ENCODE measurements around the gene HECTD3. TPM values are rescaled to one million over a fixed set of nuclear protein-coding genes. Genes with fewer than 3 reads are reported as not detected.

The HECTD3 gene
- total RNA-seq = 10 to 100 TPM; 38.7 to 42.3 TPM

DNA sequence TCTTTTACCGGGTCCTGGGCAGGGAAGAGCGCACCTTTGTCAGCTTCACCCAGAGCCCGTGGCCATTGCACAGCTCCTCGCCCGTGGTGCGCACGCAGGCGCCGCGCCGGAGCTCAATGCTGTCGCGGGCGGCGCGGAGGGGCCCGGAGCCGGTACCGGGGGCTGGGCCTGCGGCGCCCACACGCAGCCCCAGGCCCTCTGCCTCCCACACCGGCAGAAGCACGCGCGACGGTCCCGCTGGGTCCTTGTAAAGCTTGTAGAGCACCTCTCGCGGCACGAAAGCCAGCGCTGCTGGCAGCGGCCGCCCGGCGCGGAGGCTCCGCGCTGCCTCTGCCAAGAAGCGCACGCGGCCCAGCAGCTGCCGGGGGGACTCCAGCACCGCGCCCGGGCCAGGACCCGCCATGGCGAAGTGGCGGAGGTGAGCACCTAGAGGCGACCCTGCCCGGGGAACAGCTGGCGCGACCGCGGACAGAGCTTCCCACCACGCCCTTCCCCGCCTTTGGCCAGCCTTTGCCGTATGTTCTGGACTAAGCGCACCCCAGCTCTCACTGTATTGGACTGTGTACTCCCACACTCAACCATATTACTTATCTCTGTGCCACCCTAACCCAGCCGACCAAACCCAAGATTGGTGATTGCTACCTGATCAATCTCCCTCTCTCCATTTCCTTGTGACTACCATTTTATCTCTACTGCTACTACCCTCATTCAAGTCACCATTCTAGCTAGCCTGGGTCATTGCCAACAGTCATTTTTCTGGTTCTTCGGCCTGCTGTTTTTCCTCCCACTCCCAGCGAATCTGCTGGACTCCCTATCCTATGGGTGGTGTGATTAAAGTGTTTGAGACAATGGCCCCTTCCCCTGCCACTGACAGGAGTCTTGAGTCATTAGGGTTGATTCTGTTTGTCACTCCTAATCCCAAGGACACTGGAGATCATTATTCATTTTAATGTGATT is at the start of gene HECTD3:
Gene HECTD3 (minus strand): TSS at position 470 of the 957 bp plus-strand sequence. CDS start 67 bp downstream, at position 403.
- no peaks in the 10 kb centered on the region for H3K27me3 Mint-ChIP-seq
- peaks cover 29% of the 10 kb centered on the region for H3K36me3 Mint-ChIP-seq (ENCODE audit: low read depth)
- ChIA-PET CTCF (interaction anchor here (0.7 to 6.5 kb wide), 16 partner anchors 9 to 481 kb away, joined by 3 to 86 read pairs (median 4); partner anchors contain the start of genes EIF2B3, PLK3, RNU5D-1 and RPS8), POLR2A (interaction anchor here (0.6 to 3.1 kb wide), 9 partner anchors 25 to 320 kb away, joined by 3 to 13 read pairs (median 4); partner anchors contain the start of genes EIF2B3 and PLK3)
- H3K27ac Mint-ChIP-seq = peak within 1 kb of the TSS; percentile 92
- peaks cover 43% of the 10 kb centered on the region for H3K4me1 Mint-ChIP-seq
- H3K4me3 Mint-ChIP-seq = peak within 1 kb of the TSS; percentile 79
- peak; percentile 73 for DNase-seq
- H3K9me3 Mint-ChIP-seq = no peaks in the 10 kb centered on the region

DNA sequence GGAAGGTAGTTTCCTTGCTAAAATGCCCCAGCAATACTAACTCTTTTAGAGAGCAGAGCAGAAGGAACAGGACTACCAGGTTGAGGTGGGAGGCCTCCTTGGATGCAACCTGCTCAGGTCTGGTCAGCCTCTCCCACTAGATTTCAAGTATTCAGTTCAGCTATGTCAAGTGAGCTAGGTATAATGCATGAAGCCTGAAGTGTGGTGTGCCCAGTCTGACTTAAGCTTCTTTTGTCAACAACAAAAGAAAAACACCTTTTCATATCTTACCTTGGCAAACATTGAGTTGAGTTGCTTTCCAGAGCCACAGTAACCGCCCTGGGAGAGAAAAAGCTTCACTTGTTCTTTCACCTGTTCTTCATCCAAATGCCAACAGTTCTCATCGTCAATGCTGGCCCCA is 48.7 kb upstream of the HECTD3 start:
- no peak overlapping the region for H3K27ac Mint-ChIP-seq
- CTCF ChIA-PET = no interaction called here
- H3K27me3 Mint-ChIP-seq = peaks cover 3% of the 10 kb centered on the region
- no peak overlapping the region for H3K4me3 Mint-ChIP-seq
- no peak for DNase-seq
- POLR2A ChIA-PET = no interaction called here
- H3K4me1 Mint-ChIP-seq = no peaks in the 10 kb centered on the region
- H3K36me3 Mint-ChIP-seq (ENCODE audit: low read depth) = no peaks in the 10 kb centered on the region
- H3K9me3 Mint-ChIP-seq = no peaks in the 10 kb centered on the region

DNA sequence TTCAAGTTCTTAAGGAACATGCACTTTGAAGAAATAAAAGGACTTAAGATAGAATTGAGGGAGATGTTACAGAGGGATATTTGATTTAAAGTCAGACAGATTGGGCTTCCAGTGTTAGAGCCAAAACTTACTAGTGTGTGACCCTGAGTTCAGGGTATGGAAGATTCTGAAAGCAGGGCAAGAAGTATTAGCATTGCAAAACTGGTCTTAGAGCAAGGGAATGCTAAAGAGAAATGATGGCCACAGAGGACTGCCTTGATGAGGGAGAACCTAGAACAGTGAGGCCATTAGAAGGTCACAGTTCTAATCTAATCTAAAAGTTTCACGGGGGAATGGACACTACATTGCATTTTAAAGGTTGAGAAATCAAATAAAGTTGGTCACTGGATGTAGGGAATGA is 46.4 kb upstream of the HECTD3 start:
- H3K27me3 Mint-ChIP-seq = peaks cover 3% of the 10 kb centered on the region
- ChIA-PET CTCF (no interaction called here), POLR2A (no interaction called here)
- no peak for DNase-seq
- H3K9me3 Mint-ChIP-seq = no peaks in the 10 kb centered on the region
- no peaks in the 10 kb centered on the region for H3K4me1 Mint-ChIP-seq
- no peaks in the 10 kb centered on the region for H3K36me3 Mint-ChIP-seq (ENCODE audit: low read depth)
- H3K27ac Mint-ChIP-seq = no peak overlapping the region
- H3K4me3 Mint-ChIP-seq = no peak overlapping the region

DNA sequence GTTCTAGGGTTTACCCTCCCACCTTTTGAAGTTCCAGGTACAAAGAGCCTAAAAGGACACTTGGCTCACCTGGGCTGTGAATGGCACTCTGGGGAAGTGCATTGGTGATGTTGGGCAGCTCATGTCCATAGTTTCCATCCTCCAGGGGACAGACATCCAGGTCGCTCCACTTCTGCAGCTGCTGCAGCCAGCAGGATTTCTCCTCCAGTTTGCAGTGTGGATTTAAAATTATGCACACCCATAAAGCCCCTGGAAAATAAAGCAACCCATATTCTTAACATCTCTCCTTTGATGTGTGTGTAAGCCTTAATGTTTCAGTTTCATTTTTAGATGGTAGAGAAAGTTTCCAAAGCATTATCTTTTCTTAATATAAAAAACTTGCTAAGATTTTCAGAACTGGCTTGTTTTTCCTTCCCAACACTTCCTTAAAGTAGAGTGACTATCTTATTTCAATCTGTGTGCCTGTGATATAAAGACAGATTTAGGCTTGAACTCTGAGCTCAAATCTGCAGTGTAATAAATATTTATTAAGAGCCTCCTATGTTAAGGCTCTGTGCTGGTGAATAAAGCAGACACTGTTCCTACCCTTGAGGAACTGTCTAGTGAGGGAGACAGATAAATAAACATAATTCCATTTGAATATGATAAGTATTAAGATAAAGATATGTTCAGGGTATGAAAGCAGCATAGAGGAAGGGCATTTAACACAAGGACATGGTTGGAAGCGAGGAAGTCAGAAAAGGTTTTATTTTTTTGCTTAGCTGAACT is 40.1 kb upstream of the HECTD3 start:
- CTCF ChIA-PET = interaction anchor here (0.6 to 1.7 kb wide), 5 partner anchors 15 to 308 kb away, joined by 3 to 5 read pairs (median 3); partner anchors contain the start of gene BTBD19
- POLR2A ChIA-PET = no interaction called here
- peak; percentile 25 for DNase-seq
- peak overlapping the region; percentile 61 for H3K4me3 Mint-ChIP-seq
- H3K4me1 Mint-ChIP-seq = peaks cover 17% of the 10 kb centered on the region
- no peaks in the 10 kb centered on the region for H3K27me3 Mint-ChIP-seq
- H3K36me3 Mint-ChIP-seq (ENCODE audit: low read depth) = peaks cover 3% of the 10 kb centered on the region
- H3K9me3 Mint-ChIP-seq = no peaks in the 10 kb centered on the region
- peak overlapping the region; percentile 88 for H3K27ac Mint-ChIP-seq

DNA sequence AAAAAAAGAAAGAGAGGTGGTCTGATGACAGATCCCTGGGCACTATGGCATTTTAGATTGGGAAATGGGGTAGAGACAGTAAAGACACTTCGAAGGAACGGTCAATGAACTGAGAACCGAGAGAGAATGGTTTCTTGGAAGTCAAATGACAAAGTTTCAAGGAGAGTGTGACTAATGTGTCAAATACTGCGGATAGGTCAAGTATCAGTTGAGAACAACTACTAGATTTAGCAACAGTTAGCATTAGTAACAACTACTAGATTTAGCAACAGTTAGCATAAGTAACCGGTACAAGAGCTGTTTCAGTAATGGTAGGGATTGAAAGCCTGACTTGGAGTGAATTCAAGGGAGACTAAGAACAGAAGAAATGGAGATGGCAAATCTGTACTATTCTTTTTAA is 35.9 kb upstream of the HECTD3 start:
- CTCF ChIA-PET = no interaction called here

DNA sequence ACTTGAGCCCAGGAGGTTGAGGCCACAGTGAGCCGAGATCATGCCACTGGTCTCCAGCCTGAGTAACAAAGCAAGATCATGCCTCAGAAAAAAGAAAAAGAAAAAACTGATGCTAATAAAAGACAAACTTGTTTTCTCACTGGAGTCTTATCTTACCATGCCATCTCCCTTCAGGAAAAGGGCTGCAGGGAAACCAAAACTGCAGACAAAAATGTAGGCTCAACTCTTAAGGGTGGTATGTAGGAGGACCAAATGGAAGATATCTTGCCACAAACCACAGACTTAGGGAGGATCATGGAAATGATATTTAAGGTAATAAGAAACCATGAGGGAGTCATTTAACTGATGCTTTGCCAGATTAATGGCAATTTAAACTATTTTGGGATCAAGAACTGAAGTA is 33.8 kb upstream of the HECTD3 start:
- no peak overlapping the region for H3K27ac Mint-ChIP-seq
- H3K27me3 Mint-ChIP-seq = no peaks in the 10 kb centered on the region
- no peak for DNase-seq
- POLR2A ChIA-PET = no interaction called here
- CTCF ChIA-PET = no interaction called here
- peaks cover 3% of the 10 kb centered on the region for H3K36me3 Mint-ChIP-seq (ENCODE audit: low read depth)
- H3K4me1 Mint-ChIP-seq = peaks cover 3% of the 10 kb centered on the region
- no peaks in the 10 kb centered on the region for H3K9me3 Mint-ChIP-seq
- no peak overlapping the region for H3K4me3 Mint-ChIP-seq

More for the DNA sequence above, 35.9 kb upstream of the HECTD3 start:
- no peak for DNase-seq
- Mint-ChIP-seq H3K36me3 (ENCODE audit: low read depth) (peaks cover 3% of the 10 kb centered on the region), H3K9me3 (no peaks in the 10 kb centered on the region), H3K27ac (no peak overlapping the region), H3K4me1 (peaks cover 17% of the 10 kb centered on the region), H3K4me3 (no peak overlapping the region), H3K27me3 (no peaks in the 10 kb centered on the region)
- POLR2A ChIA-PET = no interaction called here

DNA sequence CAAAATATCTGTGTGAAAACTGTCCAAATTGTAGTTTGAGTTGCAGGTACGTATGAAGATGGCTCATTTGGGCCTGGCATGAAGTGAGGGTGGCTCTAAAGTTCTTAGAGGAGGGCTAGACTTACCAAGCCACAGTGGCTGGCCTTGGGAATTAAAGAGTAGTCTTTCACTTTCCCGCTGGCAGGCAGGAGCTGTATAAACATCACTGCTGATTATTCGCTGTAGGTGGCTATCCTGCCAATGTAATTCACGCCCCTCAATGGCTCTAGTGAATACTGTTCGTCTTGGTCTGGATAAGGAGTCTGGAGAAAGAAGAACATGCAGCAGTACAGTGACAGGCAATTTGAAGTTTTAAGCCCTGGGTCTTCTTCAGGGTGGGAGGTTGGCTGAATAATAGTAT is 32.0 kb upstream of the HECTD3 start:
- no peaks in the 10 kb centered on the region for H3K9me3 Mint-ChIP-seq
- H3K27me3 Mint-ChIP-seq = no peaks in the 10 kb centered on the region
- ChIA-PET POLR2A (interaction anchor here (0.6 kb wide), 1 partner anchor 162 kb away, joined by 4 read pairs; no protein-coding TSS in a partner anchor), CTCF (no interaction called here)
- no peaks in the 10 kb centered on the region for H3K36me3 Mint-ChIP-seq (ENCODE audit: low read depth)
- H3K27ac Mint-ChIP-seq = no peak overlapping the region
- DNase-seq = no peak
- H3K4me1 Mint-ChIP-seq = no peaks in the 10 kb centered on the region
- no peak overlapping the region for H3K4me3 Mint-ChIP-seq

DNA sequence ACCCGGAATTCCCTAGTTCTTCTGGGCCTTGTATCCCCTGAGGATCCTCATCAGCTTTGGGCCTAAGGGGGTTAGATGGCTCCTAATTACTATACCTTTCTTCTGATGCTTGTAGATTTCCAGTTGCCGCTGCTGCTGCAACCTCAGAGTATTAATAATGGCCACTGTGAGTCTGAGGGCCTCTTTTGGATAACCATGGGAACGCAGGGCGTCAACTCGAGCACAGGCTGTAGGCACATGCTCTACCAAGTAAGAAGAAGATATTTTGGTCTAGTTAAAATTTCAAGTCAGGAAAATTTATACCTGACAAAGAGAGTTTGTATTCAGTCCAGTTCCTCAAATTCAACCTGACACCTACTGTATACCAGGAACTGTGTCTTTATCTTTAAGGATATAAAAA is 29.2 kb upstream of the HECTD3 start:
- POLR2A ChIA-PET = no interaction called here
- H3K9me3 Mint-ChIP-seq = no peaks in the 10 kb centered on the region
- no peak overlapping the region for H3K27ac Mint-ChIP-seq
- peaks cover 4% of the 10 kb centered on the region for H3K4me1 Mint-ChIP-seq
- DNase-seq = no peak
- CTCF ChIA-PET = interaction anchor here (2.2 kb wide), 1 partner anchor 26 kb away, joined by 5 read pairs; no protein-coding TSS in a partner anchor
- H3K4me3 Mint-ChIP-seq = no peak overlapping the region
- H3K36me3 Mint-ChIP-seq (ENCODE audit: low read depth) = no peaks in the 10 kb centered on the region
- no peaks in the 10 kb centered on the region for H3K27me3 Mint-ChIP-seq

DNA sequence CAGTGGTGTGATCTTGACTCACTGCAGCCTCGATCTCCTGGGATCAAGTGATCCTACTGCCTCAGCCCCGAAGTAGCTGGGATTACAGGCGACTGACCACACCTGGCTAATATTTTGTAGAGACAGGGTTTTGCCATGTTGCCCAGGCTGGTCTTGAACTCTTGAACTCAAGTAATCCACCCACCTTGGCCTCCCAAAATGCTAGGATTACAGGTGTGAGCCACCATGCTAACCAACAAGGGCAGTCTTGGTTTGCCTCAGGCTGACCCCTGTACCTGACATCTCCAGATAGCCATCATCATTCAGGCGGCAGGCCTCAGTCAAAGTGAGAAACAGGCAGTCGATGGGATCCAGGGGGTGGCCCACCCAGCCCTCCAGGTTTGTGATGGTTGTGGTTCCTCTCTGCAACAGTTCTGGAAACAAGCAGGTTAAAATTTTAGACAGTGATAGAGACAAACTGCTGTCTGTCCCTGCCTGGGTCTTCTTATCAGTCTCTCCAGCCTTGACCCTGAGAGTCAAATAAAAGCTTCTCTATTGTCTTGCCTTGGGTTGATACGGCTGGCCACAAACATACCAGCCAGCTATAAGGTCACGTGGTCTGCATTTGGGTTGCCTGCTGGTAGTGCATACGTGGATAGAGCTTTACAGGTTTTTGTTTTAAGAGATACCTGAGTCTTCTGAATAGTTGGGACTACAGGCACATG is 27.7 kb upstream of the HECTD3 start:
- H3K27ac Mint-ChIP-seq = no peak overlapping the region
- H3K4me1 Mint-ChIP-seq = peaks cover 4% of the 10 kb centered on the region
- H3K9me3 Mint-ChIP-seq = no peaks in the 10 kb centered on the region
- ChIA-PET POLR2A (no interaction called here), CTCF (no interaction called here)
- no peaks in the 10 kb centered on the region for H3K36me3 Mint-ChIP-seq (ENCODE audit: low read depth)
- no peak overlapping the region for H3K4me3 Mint-ChIP-seq
- H3K27me3 Mint-ChIP-seq = no peaks in the 10 kb centered on the region
- DNase-seq = no peak

DNA sequence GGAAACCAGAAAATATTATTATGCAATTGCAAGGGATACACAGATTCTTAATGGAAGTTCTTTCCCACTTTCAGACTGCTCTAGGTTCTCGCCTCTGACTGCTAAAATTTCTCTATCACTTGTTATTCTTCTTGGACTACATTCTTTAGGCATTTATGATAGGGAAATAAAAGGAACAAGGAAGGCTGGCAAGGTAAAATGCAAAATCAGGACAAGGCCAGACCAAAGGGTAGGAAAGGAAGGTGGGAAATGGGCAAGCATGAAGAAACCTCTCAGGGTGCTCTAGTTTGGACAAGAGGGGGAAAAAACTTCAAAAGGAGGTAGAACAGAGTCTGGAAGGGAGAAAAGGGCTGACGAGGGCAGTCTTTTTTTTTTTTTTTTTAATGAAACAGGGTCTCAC is 27.1 kb upstream of the HECTD3 start:
- CTCF ChIA-PET = no interaction called here
- no peak for DNase-seq
- Mint-ChIP-seq H3K36me3 (ENCODE audit: low read depth) (no peaks in the 10 kb centered on the region), H3K27ac (no peak overlapping the region), H3K4me1 (peaks cover 8% of the 10 kb centered on the region), H3K4me3 (no peak overlapping the region), H3K9me3 (no peaks in the 10 kb centered on the region), H3K27me3 (no peaks in the 10 kb centered on the region)
- POLR2A ChIA-PET = no interaction called here

DNA sequence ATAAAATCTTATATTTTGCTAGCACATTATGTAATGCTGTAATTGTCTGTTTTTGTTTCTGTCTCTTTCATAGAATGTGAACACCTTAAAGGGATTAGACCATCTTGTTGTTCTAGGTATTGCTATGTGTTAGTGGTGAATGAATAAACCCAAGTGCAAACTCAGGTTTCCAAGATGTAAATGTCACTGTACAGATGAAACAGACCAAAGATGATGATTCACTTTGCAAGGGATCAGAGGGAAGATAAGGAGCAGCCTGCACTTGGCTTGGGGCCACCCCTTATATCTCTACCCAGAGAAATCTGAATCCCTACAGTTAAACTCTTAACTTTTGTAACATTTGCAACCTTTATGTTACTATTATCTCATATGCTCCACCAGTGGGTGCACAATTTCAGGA is 26.3 kb upstream of the HECTD3 start:
- CTCF ChIA-PET = no interaction called here
- POLR2A ChIA-PET = no interaction called here
- Mint-ChIP-seq H3K4me3 (no peak overlapping the region), H3K27ac (no peak overlapping the region), H3K36me3 (ENCODE audit: low read depth) (no peaks in the 10 kb centered on the region), H3K27me3 (no peaks in the 10 kb centered on the region), H3K4me1 (peaks cover 12% of the 10 kb centered on the region), H3K9me3 (no peaks in the 10 kb centered on the region)
- DNase-seq = no peak

DNA sequence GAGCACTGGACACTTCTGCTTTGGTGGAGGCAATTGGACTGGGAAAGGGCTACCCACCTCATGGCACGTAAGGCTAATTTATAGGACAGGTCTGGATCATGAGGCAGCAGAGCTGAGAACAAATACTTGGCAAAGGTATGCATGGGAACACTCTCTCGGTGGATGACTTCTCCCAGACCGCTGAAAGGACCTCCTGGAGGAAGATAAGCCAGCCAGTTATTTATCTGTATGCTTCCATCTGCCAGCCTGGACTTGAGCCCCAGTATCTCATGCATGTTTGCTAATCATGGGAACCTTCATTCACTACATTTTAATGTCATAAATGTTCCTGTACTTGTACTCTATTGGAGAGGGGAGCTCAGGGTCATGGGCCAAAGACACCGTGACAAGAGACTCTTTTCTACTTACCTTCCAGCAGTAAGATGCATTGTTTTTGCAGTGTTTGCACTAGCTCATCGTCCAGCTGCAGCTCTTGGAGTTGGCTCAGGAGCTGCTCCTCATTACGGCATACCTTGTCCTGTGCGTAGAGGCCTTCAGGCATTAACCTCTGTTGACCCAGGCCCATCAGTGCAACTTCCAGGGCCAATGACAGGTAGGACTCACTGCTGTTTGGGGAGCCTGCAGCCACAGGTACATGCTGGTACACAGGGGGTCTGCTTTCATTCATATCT is 24.6 kb upstream of the HECTD3 start:
- Mint-ChIP-seq H3K9me3 (no peaks in the 10 kb centered on the region), H3K27me3 (no peaks in the 10 kb centered on the region), H3K4me3 (no peak overlapping the region), H3K36me3 (ENCODE audit: low read depth) (no peaks in the 10 kb centered on the region), H3K4me1 (peaks cover 12% of the 10 kb centered on the region), H3K27ac (no peak overlapping the region)
- ChIA-PET CTCF (interaction anchor here (1.0 to 1.2 kb wide), 2 partner anchors 17 to 264 kb away, joined by 3 read pairs; no protein-coding TSS in a partner anchor), POLR2A (no interaction called here)
- DNase-seq = no peak

Measured in activated CD4-positive, alpha-beta T cell treated with anti-CD3 and anti-CD28 coated beads, Interleukin-2, amount 10 ng/mL, durations not matched to agents 7 days and 5 days (primary cell).